ENCODE measurements around the gene PLCXD1.

The PLCXD1 gene

GRCh38 chrX:283115-283845 is 2.1 kb downstream of the PLCXD1 start:
- intact Hi-C loops (cut with DNase I; ENCODE audit: low total_unique reads): no loop called here

GRCh38 chrX:285076-285677 is 4.0 kb downstream of the PLCXD1 start:
- Histone ChIP-seq H3K9me3 (no peaks in the 10 kb centered on the region), H3K4me3 (no peak overlapping the region), H3K27me3 (no peaks in the 10 kb centered on the region), H3K36me3 (peaks cover 0 to 7% (median 0%) of the 10 kb centered on the region in 3 donors), H3K4me1 (peaks cover 0 to 13% (median 7%) of the 10 kb centered on the region in 4 donors), H3K27ac (no peak overlapping the region)
- no peak for DNase-seq
- no peak for TF ChIP-seq CTCF (IDR thresholded peaks at IDR 0.05)
- intact Hi-C loops (cut with DNase I; ENCODE audit: low total_unique reads): no loop called here

More at GRCh38 chrX:283115-283845, 2.1 kb downstream of the PLCXD1 start:
- Histone ChIP-seq H3K9me3 (no peaks in the 10 kb centered on the region), H3K27me3 (peaks cover 0 to 2% of the 10 kb centered on the region in 2 donors), H3K27ac (peak overlapping the region; percentile 54 to 56), H3K4me3 (peak overlapping the region; percentile 56 to 62), H3K4me1 (peaks cover 0 to 13% (median 7%) of the 10 kb centered on the region in 4 donors), H3K36me3 (no peaks in the 10 kb centered on the region)
- peak; percentile 92 to 94 for DNase-seq
- TF ChIP-seq CTCF (IDR thresholded peaks at IDR 0.05): no peak

GRCh38 chrX:287670-288069 is 6.5 kb downstream of the PLCXD1 start:
- Histone ChIP-seq H3K4me3 (no peak overlapping the region), H3K9me3 (no peaks in the 10 kb centered on the region), H3K36me3 (peaks cover 5 to 26% (median 9%) of the 10 kb centered on the region in 3 donors), H3K27me3 (no peaks in the 10 kb centered on the region), H3K27ac (no peak overlapping the region), H3K4me1 (peaks cover 0 to 6% (median 0%) of the 10 kb centered on the region in 4 donors)
- DNase-seq: no peak
- intact Hi-C loops (cut with DNase I; ENCODE audit: low total_unique reads): no loop called here
- TF ChIP-seq CTCF (IDR thresholded peaks at IDR 0.05): no peak

- peaks cover 5 to 34% (median 16%) of the 10 kb centered on the region in 3 donors for H3K36me3 ChIP-seq
- DNase-seq: peak in 1 of 2 donors; percentile 18
- TF ChIP-seq CTCF (IDR thresholded peaks at IDR 0.05): no peak
- intact Hi-C loops (cut with DNase I; ENCODE audit: low total_unique reads): no loop called here
- no peak overlapping the region for H3K4me3 ChIP-seq
- H3K27ac ChIP-seq: no peak overlapping the region
- no peaks in the 10 kb centered on the region for H3K27me3 ChIP-seq
- H3K4me1 ChIP-seq: peaks cover 0 to 3% (median 0%) of the 10 kb centered on the region in 4 donors
- H3K9me3 ChIP-seq: no peaks in the 10 kb centered on the region
Measured at GRCh38 chrX:288561-288991, 7.4 kb downstream of the PLCXD1 start.

- H3K9me3 ChIP-seq: no peaks in the 10 kb centered on the region
- intact Hi-C loops (cut with DNase I; ENCODE audit: low total_unique reads): no loop called here
- H3K36me3 ChIP-seq: peaks cover 5 to 42% (median 17%) of the 10 kb centered on the region in 3 donors
- H3K27me3 ChIP-seq: no peaks in the 10 kb centered on the region
- TF ChIP-seq CTCF (IDR thresholded peaks at IDR 0.05): no peak
- H3K4me3 ChIP-seq: no peak overlapping the region
- DNase-seq: peak in 1 of 2 donors; percentile 6
- H3K27ac ChIP-seq: no peak overlapping the region
- no peaks in the 10 kb centered on the region for H3K4me1 ChIP-seq
Measured at GRCh38 chrX:290476-291166, 9.4 kb downstream of the PLCXD1 start.

All from tibial artery (tissue), 4 donors.